A549 treated with GW870086 at 1 μM for 4 hours (cell line): ENCODE results near the gene OR5AS1. TPM values are rescaled to one million over a fixed set of nuclear protein-coding genes. Genes with fewer than 3 reads are reported as not detected.

Experiments used
- total RNA-seq: library from RNA; stranded (reverse); fragments of 200-300 nt; extraction: Qiagen RNA extraction; gene quantifications from 5 replicates; pipeline ENCODE4 v1.2.3, GENCODE V29; 2022; ENCODE audit warnings: low read depth

Gene OR5AS1
- total RNA-seq: not detected in 5 replicates

GRCh38 chr11:56027354-56027753 is at the start of gene OR5AS1:
TSS of gene OR5AS1 (plus strand) at chr11:56027654. CDS start at chr11:56030419, 2,765 bp downstream.

GRCh38 chr11:55994525-55994924 is 32.9 kb upstream of the OR5AS1 start, which contains the start of gene OR5F1:
TSS of gene OR5F1 (minus strand) at chr11:55994625. CDS start at chr11:55994625, 0 bp downstream.

Other genes with a start within 250 kb of the OR5AS1 start
- not detected in 5 replicates for gene OR5D14, start 232.1 kb upstream of the OR5AS1 start, total RNA-seq
- gene OR5L1, start 216.3 kb upstream of the OR5AS1 start, total RNA-seq: not detected in 5 replicates
- gene OR5D18, start 208.0 kb upstream of the OR5AS1 start, total RNA-seq: not detected in 5 replicates
- gene OR5L2, start 200.4 kb upstream of the OR5AS1 start, total RNA-seq: not detected in 5 replicates
- not detected in 5 replicates for gene OR5D16, start 188.9 kb upstream of the OR5AS1 start, total RNA-seq
- gene TRIM51, start 144.4 kb upstream of the OR5AS1 start, total RNA-seq: not detected in 5 replicates
- not detected in 5 replicates for gene OR5W2, start 113.1 kb upstream of the OR5AS1 start, total RNA-seq
- not detected in 5 replicates for gene OR5I1, start 91.3 kb upstream of the OR5AS1 start, total RNA-seq
- gene OR10AG1, start 57.7 kb upstream of the OR5AS1 start, total RNA-seq: not detected in 5 replicates
- gene OR5F1, start 33.0 kb upstream of the OR5AS1 start, total RNA-seq: not detected in 5 replicates
- not detected in 5 replicates for gene OR8I2, start 65.7 kb downstream of the OR5AS1 start, total RNA-seq
- gene OR8H2, start 76.0 kb downstream of the OR5AS1 start, total RNA-seq: not detected in 5 replicates
- not detected in 5 replicates for gene OR8H3, start 94.7 kb downstream of the OR5AS1 start, total RNA-seq
- gene OR8J3, start 112.5 kb downstream of the OR5AS1 start, total RNA-seq: not detected in 5 replicates
- not detected in 5 replicates for gene OR8K5, start 132.7 kb downstream of the OR5AS1 start, total RNA-seq
- gene OR5J2, start 149.0 kb downstream of the OR5AS1 start, total RNA-seq: not detected in 5 replicates
- gene OR5T2, start 206.6 kb downstream of the OR5AS1 start, total RNA-seq: not detected in 5 replicates
- not detected in 5 replicates for gene OR5T3, start 224.6 kb downstream of the OR5AS1 start, total RNA-seq
- not detected in 5 replicates for gene OR5T1, start 246.5 kb downstream of the OR5AS1 start, total RNA-seq